Erythroblast (primary cell): ENCODE data around the gene ADAD1.
"Not testable (repeated sequence)": the region's sequence is repeated elsewhere in the genome, so short reads cannot be mapped to it uniquely, and the experiment has no call there.

Experiments used
- DNase-seq, 2 experiments: peaks; one replicate each; lab custom pipeline; 2025; lab: John Stamatoyannopoulos, UW
- GATA1 ChIP-seq: IDR thresholded peaks from 2 replicates; pipeline ENCODE4 v1.6.1; 2011; ENCODE audit warnings: low read depth, mild to moderate bottlenecking, control low read depth, low read length, moderate library complexity
- POLR2A ChIP-seq: IDR thresholded peaks from 2 replicates; pipeline ENCODE4 v1.6.1; 2011; ENCODE audit warnings: mild to moderate bottlenecking, low read length

The ADAD1 gene

GRCh38 chr4:122378711-122379110 lies at the start of gene ADAD1:
ADAD1 (plus strand) TSS chr4:122379011; CDS start chr4:122380070, 1,059 bp downstream.
- TF ChIP-seq GATA1 (no peak), POLR2A (no peak)
- DNase-seq = no peak

GRCh38 chr4:122329876-122330565 lies 48.8 kb upstream of the ADAD1 start:
- TF ChIP-seq POLR2A (no peak), GATA1 (no peak)
- no peak for DNase-seq

GRCh38 chr4:122331195-122331594 lies 47.6 kb upstream of the ADAD1 start:
- no peak for DNase-seq
- no peak for TF ChIP-seq POLR2A
- TF ChIP-seq GATA1 = no peak

- TF ChIP-seq GATA1 (no peak), POLR2A (no peak)
- DNase-seq = no peak
Measured at GRCh38 chr4:122334828-122335227, 44.0 kb upstream of the ADAD1 start.

GRCh38 chr4:122341886-122342285 lies 36.9 kb upstream of the ADAD1 start:
- DNase-seq = no peak

GRCh38 chr4:122346036-122346435 lies 32.8 kb upstream of the ADAD1 start:
- no peak for DNase-seq
- TF ChIP-seq GATA1 = no peak
- no peak for TF ChIP-seq POLR2A

More at GRCh38 chr4:122341886-122342285, 36.9 kb upstream of the ADAD1 start:
- TF ChIP-seq POLR2A = no peak
- TF ChIP-seq GATA1 = no peak

- TF ChIP-seq GATA1 = no peak
- no peak for TF ChIP-seq POLR2A
Measured at GRCh38 chr4:122346503-122346902, 32.3 kb upstream of the ADAD1 start.

GRCh38 chr4:122356317-122356808 lies 22.4 kb upstream of the ADAD1 start:
- no peak for DNase-seq
- TF ChIP-seq POLR2A (no peak), GATA1 (no peak)

More at GRCh38 chr4:122346503-122346902, 32.3 kb upstream of the ADAD1 start:
- DNase-seq = no peak

- no peak for TF ChIP-seq GATA1
- no peak for TF ChIP-seq POLR2A
- no peak for DNase-seq
Measured at GRCh38 chr4:122360754-122361153, 18.1 kb upstream of the ADAD1 start.

- no peak for DNase-seq
- TF ChIP-seq GATA1 (no peak), POLR2A (no peak)
Measured at GRCh38 chr4:122364700-122365404, 14.0 kb upstream of the ADAD1 start.

- DNase-seq = not testable (repeated sequence)
Measured at GRCh38 chr4:122368786-122369185, 10.0 kb upstream of the ADAD1 start.

GRCh38 chr4:122377352-122377751 lies 1.5 kb upstream of the ADAD1 start:
- DNase-seq = no peak
- TF ChIP-seq GATA1 (no peak), POLR2A (no peak)

- TF ChIP-seq GATA1 = no peak
- no peak for TF ChIP-seq POLR2A
- no peak for DNase-seq
Measured at GRCh38 chr4:122379239-122379638, 428 bp downstream of the ADAD1 start.

- no peak for DNase-seq
- TF ChIP-seq GATA1 = no peak
- no peak for TF ChIP-seq POLR2A
Measured at GRCh38 chr4:122383341-122383740, 4.5 kb downstream of the ADAD1 start.
